ENCODE measurements around the gene EIF4G2. TPM values are rescaled to one million over a fixed set of nuclear protein-coding genes. Genes with fewer than 3 reads are reported as not detected.
A peak's percentile ranks its signal among the peaks of the same experiment; 100 is the strongest.
"Not testable (repeated sequence)": the region's sequence is repeated elsewhere in the genome, so short reads cannot be mapped to it uniquely, and the experiment has no call there.

Gene EIF4G2
- total and polyA plus RNA-seq, 8 donors: 182 to 576 (median 357) TPM

DNA sequence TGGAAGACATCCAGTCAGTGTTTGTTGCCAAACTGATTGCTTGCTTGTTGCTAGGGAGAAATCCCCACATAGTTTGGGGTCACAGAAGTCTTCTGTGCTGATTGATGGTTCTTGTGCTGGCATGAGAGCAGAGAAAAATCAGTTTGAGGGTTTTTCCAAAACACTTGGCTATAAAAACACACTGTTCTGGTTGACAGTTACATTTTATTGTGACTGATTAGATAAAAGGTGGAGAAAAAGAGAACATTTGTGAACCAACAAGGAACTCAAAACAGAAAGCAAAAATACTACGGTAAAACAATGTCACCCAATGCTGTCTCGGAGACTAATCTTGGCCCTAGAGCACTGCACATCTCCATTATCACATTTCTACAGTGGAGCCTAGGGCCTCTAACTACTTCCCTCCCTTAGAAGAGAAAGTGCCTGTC lies 14.4 kb upstream of the EIF4G2 start:
- Histone ChIP-seq H3K27me3 (no peaks in the 10 kb centered on the region), H3K4me1 (peaks cover 0 to 7% (median 0%) of the 10 kb centered on the region in 4 donors), H3K36me3 (no peaks in the 10 kb centered on the region), H3K4me3 (no peak overlapping the region), H3K27ac (peak overlapping the region in 1 of 5 donors; percentile 12), H3K9me3 (no peaks in the 10 kb centered on the region)
- DNase-seq: peak in 1 of 2 donors; percentile 40
- WGBS, 5 donors: 37 to 58% (median 51%) methylated on average over 2 of the region's 2 CpGs
- no peak for TF ChIP-seq POLR2AphosphoS5 (IDR thresholded peaks at IDR 0.05)
- TF ChIP-seq POLR2A (IDR thresholded peaks at IDR 0.05): no peak
- TF ChIP-seq EP300 (IDR thresholded peaks at IDR 0.05): no peak
- TF ChIP-seq, protein P1, sequence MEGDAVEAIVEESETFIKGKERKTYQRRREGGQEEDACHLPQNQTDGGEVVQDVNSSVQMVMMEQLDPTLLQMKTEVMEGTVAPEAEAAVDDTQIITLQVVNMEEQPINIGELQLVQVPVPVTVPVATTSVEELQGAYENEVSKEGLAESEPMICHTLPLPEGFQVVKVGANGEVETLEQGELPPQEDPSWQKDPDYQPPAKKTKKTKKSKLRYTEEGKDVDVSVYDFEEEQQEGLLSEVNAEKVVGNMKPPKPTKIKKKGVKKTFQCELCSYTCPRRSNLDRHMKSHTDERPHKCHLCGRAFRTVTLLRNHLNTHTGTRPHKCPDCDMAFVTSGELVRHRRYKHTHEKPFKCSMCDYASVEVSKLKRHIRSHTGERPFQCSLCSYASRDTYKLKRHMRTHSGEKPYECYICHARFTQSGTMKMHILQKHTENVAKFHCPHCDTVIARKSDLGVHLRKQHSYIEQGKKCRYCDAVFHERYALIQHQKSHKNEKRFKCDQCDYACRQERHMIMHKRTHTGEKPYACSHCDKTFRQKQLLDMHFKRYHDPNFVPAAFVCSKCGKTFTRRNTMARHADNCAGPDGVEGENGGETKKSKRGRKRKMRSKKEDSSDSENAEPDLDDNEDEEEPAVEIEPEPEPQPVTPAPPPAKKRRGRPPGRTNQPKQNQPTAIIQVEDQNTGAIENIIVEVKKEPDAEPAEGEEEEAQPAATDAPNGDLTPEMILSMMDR (IDR thresholded peaks at IDR 0.05): no peak
- intact Hi-C loops (cut with DNase I; ENCODE audit: low total_unique reads): no loop called here

DNA sequence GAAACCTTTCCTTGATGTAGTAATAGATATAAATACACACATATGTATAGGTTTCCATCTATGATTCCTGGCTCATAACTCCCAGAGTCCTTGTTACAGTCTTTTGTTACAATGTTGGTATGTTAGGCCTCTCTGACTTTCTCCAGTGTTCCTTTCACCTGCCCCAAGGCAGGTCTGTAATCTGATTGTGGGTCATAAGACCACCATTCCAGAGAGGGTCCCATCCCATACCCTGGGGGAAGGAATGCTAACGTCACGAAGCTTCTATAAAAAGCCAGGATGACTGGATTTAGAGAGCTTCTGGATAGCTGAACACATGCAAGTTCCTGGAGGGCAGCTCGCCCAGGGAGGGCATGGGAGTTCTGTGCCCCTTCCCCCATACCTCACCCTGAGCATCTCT lies 13.8 kb upstream of the EIF4G2 start:
- DNase-seq; H3K9me3 ChIP-seq; H3K4me3 ChIP-seq; H3K36me3 ChIP-seq; H3K27ac ChIP-seq; H3K27me3 ChIP-seq; H3K4me1 ChIP-seq; intact Hi-C loops (cut with DNase I; ENCODE audit: low total_unique reads): not testable (repeated sequence)
- 72 to 95% (median 93%) methylated on average over 3 of the region's 3 CpGs for WGBS, 5 donors

DNA sequence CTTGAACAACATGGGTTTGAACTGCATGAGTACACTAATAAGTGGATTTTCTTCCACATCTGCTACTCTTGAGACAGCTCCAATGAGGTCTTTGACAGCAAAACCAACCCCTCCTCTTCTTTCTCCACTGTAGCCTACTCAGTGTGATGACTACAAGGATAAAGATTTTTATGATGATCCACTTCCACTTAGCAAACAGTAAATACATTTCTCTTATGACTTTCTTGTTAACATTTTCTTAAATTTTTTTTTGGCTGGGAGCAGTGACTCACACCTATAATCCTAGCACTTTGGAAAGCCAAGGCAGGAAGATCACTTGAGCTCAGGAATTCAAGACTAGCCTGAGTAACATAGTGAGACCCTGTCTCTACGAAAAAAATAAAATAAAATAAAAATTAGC lies 9.9 kb upstream of the EIF4G2 start:
- Histone ChIP-seq H3K9me3 (no peaks in the 10 kb centered on the region), H3K4me3 (no peak overlapping the region), H3K27me3 (no peaks in the 10 kb centered on the region), H3K27ac (no peak overlapping the region), H3K4me1 (peaks cover 0 to 7% (median 0%) of the 10 kb centered on the region in 4 donors), H3K36me3 (no peaks in the 10 kb centered on the region)
- 77 to 94% (median 90%) methylated on average over 1 of the region's 1 CpG for WGBS, 5 donors
- no peak for DNase-seq
- TF ChIP-seq POLR2A (IDR thresholded peaks at IDR 0.05) (no peak), POLR2AphosphoS5 (IDR thresholded peaks at IDR 0.05) (no peak), EP300 (IDR thresholded peaks at IDR 0.05) (no peak)
- TF ChIP-seq, protein P1 (IDR thresholded peaks at IDR 0.05): no peak
- intact Hi-C loops (cut with DNase I; ENCODE audit: low total_unique reads): no loop called here

DNA sequence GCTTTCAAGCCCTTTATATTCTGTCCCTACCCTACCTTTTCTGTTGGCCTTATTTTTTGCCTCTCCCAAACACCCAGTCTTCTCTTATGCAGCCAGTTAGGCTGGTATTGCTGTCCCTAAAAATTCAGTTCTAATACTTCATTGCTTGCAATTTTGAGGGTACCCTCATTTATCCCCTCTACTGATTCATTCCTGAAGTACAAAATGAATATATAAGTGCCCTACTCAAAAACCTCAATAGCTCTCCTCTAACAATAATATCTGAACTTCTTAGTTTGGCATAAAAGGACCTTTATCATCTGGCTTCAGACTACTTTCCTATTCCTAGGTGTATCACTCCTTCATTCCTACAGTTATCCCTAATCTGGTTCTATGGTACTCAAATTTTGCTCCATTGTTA lies 5.2 kb upstream of the EIF4G2 start:
- no peak for DNase-seq
- H3K4me1 ChIP-seq: peaks cover 0 to 9% (median 3%) of the 10 kb centered on the region in 4 donors
- H3K9me3 ChIP-seq: no peaks in the 10 kb centered on the region
- no peaks in the 10 kb centered on the region for H3K36me3 ChIP-seq
- TF ChIP-seq POLR2A (IDR thresholded peaks at IDR 0.05) (no peak), EP300 (IDR thresholded peaks at IDR 0.05) (no peak), POLR2AphosphoS5 (IDR thresholded peaks at IDR 0.05) (no peak)
- TF ChIP-seq, protein P1 (IDR thresholded peaks at IDR 0.05): no peak
- intact Hi-C loops (cut with DNase I; ENCODE audit: low total_unique reads): no loop called here
- H3K27me3 ChIP-seq: no peaks in the 10 kb centered on the region
- no peak overlapping the region for H3K4me3 ChIP-seq
- no peak overlapping the region for H3K27ac ChIP-seq

DNA sequence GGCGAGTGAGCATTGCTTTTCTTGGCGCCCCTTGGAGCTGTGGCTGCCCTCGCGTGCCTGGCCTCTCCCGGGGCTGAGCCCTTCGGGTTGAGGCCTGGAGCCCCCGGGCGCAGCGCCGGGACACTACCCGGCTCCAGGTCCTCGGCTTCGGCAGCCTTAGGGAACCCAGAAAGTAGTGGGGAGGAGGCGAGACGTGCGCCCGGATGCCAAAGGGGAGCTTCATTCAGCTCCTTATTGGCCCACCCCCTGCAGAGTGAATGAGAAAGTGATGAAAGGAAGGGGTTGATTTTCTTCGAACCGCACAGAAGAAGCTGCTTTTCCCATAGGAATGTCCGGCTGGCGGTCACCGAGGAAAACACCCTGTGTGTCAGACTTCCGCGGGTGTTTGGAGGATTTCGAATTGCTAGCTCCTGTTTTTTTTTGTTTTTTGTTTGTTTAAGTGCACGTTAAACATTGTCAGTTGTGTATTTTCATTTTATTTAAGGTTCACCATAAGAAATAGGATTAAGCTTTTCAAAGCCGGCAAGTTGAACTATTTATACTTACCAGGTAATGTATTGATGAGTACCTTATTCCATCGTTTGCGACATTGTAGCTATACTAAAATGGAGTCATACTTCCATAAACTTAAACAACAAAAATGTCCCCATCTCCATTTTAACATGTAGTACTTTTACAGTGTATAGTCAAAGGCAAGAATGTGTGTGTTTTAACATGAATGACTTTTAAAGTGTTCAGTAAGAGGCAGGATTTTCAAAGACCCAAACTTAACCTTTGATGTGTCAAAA lies 841 bp upstream of the EIF4G2 start:
- peak in 1 of 2 donors; percentile 39 for DNase-seq

More for the DNA sequence above, 841 bp upstream of the EIF4G2 start:
- Histone ChIP-seq H3K4me3 (peak overlapping the region; percentile 63 to 99 (median 92)), H3K27ac (peak overlapping the region; percentile 81 to 100 (median 98)), H3K4me1 (peaks cover 20 to 38% (median 30%) of the 10 kb centered on the region in 4 donors), H3K9me3 (no peaks in the 10 kb centered on the region), H3K36me3 (peaks cover 24 to 27% (median 26%) of the 10 kb centered on the region in 4 donors), H3K27me3 (no peaks in the 10 kb centered on the region)
- intact Hi-C loops (cut with DNase I; ENCODE audit: low total_unique reads): loop anchor here (10.0 kb wide), 1 partner anchor 45 kb away; the partner anchor contains the start of gene ZBED5
- WGBS, 5 donors: 2 to 5% (median 3%) methylated on average over 17 to 29 of the region's 29 CpGs
- TF ChIP-seq POLR2AphosphoS5 (IDR thresholded peaks at IDR 0.05) (no peak), EP300 (IDR thresholded peaks at IDR 0.05) (no peak), POLR2A (IDR thresholded peaks at IDR 0.05) (no peak)
- TF ChIP-seq, protein P1 (IDR thresholded peaks at IDR 0.05): no peak

Measured in stomach (tissue), 9 donors.